HG03558 (cell line): ENCODE data around the gene YAP1.

Experiments
- ATAC-seq: cut with Tn5 transposase; IDR thresholded peaks from one replicate; pipeline ENCODE4 v1.9.1; 2021; ENCODE audit warnings: moderate number of reproducible peaks; ENCODE audit not compliant: unreplicated experiment; ENCODE audit errors: extremely low read depth

The YAP1 gene

DNA sequence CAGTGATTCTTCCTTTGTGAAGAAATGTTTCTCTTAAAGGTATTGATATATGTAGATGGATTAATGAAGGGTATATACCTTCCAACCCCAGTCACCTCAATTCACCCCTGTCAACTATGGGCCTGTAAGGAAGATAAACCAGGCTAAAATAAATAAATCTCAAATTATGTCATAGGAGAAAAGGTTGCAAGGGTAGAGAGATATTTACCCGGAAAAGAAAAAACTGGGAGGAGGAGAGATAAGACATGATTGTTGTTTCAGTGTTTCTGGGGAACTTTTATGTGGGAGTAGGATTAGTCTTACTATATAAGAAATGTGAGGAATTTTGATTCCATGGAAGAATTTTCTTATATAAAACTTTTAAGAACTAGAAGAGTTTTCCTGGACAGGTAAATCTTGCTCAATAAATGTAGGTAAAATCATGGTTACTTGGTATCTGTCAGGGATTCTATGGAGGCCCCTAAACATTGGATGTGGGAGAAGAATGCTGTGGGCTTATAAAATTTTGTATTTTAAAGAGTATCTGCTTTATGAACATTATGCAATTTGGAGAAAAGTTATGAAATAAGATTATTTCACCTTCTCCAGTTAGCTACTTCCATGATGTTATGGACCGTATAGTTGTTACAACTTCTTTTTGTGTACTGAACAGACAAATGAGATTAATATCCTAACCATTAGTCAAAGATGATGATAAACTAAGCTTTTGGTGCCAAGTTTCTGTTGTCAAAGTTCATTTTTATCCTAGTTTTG lies 6.4 kb downstream of the YAP1 start:
- ATAC-seq, result no peak

DNA sequence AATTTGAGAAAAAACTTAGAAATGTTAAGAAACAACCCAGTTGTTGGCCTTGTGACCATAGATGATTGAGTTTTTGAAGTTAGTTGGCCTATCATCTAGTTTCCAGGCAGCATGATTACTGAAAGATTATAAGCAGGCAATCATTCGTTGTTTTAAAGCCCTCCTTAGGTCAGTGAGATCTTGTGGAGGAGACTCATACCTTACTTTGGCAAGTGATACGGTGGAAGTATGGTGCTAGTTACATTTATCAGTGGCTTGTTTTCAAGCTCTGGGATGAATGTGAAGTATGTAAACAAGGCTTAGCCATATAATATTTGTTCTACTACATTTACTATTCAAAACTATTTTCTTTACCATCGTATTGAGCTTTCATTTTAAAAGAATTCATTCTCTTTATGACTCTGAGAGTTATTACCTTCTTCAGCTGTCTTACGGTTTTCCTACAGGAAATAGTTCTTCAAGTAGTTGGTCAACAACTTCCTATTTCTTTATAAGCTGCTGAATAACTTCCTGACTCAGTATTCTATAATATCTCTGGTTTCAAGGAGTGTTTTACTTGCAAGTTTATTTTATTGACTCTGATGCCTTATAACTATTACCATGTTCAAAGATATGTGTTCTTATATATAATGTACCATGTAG lies 7.3 kb downstream of the YAP1 start:
- no peak for ATAC-seq

DNA sequence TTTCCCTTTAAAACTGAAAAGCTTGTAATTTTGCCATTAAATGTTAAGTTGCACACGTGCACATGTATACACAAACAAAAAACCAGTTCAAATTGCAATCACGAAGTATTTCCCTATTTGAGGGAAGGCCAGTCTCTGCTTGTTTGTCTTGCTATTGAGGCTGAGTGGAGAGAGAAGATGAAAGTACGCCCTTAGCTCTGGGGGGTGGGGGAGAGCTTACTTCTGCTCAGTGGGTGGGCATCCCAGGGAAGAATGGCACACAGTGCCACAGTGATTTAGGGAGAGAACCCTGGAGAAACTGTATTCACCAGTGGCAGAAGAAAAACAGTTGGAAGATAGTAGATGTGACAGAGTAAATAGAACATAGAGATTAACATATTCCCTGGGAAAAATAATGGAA lies 8.7 kb downstream of the YAP1 start:
- no peak for ATAC-seq

DNA sequence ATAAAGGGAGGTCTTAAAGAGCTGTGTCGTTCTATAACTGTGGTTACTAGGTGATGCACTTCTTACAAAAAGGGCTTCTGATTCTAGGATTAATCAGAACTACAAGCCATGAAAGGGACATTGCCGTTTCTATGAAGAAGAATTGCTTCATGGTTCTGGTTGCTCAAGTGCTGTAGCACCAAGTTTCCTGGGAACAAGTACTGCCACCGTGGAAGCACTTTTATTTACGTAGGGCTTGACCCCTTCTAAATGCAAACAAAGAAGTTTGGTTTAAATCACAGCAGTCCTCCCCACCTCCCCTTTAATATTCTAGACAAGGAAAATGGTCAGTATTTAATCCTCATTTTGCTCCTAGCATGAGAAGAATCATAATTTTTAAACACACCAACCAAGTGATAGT lies 9.8 kb downstream of the YAP1 start:
- no peak for ATAC-seq

DNA sequence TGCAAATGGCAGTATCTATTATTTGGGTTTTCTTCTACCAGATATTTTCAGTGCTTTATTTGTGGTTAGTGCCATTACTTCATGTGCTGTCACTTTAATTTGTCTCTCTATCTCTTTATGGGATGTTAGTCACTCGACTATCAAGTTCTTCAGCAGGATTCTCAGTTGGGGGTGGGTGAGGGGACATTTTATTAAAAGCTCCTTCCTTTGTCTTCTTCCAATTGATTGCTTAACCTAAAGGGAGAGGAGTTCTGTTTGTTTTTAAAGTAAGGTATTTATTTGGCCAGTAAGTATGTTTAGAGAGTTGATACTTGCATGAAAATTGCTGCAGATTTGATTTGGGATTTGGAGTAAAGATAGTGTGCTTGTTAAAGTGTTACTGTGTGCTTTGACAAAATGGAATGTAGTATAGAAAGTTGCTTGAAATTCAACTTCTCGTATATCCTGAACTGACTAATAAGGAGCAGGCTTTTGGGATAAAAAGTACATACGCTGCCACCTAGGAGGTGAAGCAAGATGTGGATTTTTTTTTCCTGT lies 10.3 kb downstream of the YAP1 start:
- no peak for ATAC-seq

DNA sequence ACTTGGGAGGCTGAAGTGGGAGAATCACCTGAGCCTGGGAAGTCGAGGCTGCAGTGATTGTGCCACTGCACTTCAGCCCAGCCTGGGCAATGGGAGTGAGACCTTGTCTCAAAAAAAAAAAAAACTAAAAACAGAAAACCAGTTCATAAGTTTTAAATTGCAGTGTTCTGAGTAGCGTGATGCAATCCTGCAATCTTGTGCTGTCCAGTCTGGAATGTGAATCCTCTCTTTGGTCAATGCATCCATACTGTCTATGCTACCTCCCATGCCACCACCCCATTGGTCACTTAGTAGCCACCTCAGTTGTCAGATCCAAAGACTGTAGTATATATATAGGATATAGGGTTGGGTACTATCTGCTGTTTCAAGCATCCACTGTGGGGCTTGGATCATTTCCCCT lies 11.1 kb downstream of the YAP1 start:
- no peak for ATAC-seq

DNA sequence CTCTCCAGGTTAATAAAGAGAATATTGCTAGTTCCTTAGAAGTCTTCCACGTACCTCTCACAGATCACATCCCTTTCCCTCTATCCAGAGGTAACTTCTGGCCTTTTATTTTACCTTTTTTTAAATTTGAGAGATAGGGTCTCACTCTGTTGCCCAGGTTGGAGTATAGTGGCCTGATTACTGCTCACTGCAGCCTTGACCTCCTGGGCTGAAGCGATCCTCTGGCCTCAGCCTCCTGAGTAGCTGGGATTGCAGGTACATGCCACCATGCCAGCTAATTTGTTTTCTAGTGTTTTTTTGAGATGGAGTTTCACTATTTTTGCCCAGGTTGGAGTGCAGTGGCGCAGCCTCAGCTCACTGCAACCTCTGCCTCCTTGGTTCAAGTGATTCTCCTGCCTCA lies 24.4 kb downstream of the YAP1 start:
- no peak for ATAC-seq

DNA sequence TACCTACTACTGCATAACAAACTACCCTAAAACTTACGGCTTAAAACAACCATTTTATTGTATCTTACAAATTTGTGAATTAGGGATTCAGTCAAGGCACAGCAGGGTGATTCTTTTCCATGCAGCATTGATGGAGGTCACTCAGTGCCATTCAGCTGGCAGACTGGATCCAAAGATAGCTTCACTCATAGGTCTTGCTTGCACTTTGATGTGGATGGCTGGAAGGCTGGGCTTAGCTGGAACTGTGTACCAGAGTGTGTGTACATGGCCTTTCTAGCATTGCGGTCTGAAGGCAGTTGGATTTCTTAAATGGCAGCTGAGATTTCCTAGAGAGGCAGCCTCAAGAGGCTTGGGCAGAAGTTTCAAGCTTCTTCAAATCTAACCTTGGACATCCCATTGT lies 25.0 kb downstream of the YAP1 start:
- ATAC-seq, result no peak

DNA sequence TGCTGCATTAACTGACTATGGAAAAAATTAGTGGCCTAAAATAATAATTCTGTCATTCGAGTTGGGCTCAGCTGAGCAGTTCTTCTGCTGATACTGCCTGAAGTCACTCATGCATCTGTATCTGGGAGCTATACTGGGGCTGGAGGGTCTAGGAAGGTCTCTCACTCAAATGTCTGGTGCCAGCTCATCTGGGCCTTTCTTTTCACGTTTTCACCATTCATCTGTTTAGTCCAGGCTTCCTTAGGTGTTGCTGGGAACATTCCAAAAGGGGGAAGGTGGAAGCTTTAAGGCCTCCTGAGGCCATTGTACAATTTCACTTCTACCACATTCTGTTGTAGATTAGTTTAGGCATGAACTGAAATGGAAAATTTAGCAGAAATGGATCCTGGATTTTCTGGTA lies 28.0 kb downstream of the YAP1 start:
- no peak for ATAC-seq

DNA sequence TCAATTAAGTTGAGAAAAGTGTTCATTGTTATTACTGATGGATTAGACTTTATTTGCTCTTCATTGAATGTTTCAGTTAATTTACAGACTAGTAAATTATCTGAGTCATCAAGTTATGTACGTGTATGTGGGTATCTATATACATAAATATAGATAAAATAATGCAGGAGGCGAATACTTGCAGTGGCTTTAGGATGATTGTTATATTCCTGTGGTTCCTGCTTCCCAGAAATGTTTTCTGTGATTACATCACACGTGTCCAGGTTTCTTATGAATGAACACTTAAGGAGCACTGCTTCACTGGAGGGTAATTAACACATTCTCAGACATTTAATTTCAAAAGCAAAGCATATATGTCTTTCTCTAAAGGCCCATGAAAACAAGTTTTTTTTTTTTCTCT lies 28.4 kb downstream of the YAP1 start:
- ATAC-seq, result no peak

DNA sequence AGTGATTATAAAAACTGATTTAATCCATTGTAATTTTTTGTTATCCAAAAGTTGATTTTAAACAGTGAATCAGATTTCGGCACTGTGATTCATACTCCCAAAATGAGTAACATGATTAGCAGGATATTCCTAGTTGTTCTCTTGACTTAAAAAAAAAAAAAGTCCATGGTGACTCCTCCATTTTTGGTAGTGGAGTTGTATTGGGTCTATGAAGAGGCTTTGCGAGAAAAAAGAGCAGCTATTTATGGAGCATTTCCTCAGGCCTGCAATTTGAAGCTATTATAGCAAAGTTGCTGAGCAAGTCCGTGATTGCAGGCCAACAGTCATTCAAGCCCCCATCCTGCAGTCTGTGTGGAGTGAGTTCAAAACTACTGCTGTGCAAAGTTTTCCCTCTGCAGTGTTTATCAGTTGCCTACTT lies 28.8 kb downstream of the YAP1 start:
- no peak for ATAC-seq

DNA sequence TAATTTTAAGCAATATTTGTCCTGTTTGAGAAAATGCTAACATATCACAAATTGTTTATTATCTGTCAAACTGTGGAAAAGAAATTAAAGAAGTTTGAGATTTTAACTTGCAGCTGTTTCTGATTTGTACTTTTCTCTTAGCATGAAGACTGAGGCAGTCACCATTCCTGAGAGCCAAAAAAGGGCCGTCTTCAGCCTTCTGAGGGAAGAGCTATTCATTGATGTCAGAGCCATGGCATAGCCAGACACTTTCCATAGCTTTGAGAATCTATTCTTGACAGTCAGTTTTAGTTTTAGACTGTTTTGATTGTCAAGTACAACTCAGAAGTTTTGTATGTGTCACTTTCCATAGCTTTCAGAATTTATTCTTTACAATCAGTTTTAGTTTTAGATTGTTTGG lies 32.1 kb downstream of the YAP1 start:
- no peak for ATAC-seq

DNA sequence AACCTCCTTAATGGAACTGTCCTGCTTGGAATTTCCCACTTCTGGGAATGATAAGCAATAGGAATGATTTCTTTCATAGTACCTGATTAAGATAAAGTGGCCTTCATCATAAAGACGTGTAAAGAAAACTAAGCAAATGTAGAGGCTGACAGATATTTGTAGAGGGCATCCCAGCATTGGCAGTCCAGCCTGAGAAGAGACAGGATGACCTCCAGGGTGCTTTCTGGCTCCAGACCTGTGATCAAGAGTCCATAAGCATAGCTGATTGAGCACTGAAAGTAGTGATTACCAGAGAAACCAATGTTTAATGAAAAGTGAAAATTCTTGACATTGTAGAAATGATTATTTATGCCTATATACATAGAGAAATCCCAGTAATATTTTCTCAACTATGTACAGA lies 33.6 kb downstream of the YAP1 start:
- ATAC-seq, result no peak

DNA sequence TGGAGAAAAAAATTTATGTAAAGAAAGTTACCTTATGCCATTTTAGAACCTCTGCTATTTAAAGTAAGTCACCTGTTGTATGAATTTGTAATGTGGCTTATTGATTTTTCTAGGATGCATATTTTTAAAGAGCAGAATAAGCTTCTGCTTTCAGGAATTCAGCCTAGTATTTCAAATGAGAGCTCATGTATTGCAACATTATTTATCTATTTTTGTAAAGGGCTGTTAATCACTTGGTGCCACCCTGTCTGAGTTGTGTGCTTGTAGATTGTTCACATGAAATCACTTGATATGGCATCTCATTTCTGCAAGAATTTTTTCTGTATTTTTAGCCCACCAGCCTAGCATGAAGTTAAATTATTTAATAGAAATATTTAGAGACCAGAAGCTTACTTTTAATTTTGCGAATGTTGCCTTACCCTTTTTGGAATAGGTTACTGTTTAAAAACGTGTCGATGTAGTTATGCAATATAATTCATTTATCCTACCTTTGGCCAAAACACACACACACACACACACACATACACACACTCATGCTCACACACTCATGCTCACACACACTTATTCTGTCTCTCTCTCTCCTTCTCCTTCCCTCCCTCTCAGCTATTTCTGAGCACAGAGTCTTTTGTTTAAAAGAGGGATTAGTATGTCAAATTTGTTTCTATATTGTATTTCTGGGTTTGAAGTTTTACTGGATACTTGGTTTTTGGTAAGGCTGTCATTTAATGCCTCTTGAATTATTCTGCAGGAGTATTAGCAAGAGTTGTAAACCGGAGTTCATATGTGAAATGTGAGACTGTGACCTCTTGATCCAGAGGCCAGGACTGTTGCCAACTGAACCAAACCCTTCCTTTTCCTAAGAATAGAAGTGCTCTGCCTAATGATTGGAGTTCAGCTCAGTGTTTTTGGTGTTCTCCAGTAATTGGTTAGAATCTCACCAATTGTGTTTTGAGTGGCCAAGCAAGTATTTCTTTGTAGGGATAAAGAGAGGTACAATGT lies 34.4 kb downstream of the YAP1 start:
- no peak for ATAC-seq

DNA sequence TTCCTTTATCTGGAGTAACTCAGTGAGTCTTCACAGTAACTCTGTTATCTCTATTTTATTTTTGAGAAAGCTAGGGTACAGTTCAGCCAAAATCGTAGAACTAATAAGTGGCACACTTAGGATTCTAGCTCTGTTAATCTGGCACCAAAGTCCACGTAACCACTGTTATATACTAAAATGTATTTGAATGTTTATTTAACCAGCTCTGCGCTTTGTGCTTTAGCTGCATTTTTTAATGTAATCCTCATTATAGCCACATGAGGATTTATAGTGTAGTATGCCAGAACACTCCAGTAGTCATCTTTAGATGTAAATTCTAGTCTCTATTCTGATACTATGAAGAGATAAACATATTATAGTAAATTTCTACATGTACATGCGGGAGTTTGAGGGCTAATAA lies 36.8 kb downstream of the YAP1 start:
- ATAC-seq, result no peak

DNA sequence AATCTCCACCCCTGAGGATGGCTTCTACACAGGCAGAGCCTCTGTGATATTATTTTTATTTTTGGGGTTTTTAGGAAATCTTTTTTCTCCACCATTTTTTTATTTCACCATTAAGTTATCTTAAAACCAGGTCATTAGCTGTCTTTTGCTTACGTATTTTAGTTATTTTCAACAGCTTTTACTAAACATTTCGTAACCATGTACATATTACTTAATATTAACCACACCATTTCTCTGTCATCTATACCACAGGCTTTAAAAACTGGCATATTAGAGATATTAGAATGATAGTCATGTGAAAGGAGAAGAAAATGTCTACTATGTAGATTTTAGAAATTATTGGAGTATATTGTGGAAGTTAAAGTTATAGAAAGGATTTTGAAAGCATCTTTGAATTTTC lies 37.4 kb downstream of the YAP1 start:
- ATAC-seq, result no peak

DNA sequence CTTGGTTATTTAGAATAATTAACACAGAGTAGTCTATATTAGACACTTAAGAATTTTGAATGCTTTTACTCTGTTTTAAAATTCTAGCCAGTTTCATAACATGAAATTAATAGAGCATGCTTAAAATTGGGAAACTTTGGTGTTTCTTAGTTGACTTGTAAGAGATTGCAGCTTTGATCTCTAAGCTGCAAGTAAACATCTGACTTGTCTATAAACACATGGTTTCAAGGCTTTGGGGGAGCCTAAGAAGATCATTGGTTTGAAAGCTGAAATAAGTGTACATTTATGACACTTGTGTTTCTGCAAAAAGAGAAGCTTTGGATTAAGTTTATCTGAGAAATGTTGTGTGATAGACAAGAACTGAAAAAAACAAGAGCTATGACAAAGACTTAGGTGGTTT lies 37.8 kb downstream of the YAP1 start:
- no peak for ATAC-seq

DNA sequence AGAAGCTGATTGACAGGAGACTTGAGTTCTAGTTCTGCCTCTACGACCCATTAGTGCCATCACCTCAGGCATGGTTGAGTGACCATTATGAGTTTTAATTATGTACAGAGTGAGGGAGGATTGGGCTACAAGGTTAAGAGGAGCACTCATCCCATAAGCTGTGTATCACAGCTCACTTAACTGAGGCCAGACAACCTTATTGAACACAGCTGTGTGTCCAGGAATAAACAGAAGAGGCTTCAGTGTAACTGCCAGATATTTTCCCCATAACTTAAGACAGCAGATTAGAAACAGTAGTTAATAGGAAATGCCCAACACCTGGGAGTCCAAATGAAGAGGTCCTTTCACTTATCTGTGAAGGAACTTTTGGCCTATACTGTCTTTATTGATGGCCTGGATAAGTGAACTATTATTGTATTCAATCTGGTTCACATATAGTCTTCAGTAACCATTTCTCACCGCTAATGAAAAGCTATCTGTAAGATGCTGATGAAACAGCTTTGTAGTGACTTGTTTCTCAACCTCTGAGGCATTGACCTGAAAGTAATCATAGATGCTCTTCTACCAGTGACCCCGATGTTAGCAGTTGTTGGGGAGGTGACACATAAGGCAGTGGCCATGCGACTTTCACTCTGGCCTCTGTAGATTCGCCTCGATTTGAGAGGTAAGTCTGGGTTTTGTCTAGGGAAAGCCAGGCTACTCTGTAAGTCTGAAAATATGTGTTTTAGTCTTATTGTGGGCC lies 41.7 kb downstream of the YAP1 start:
- ATAC-seq, result no peak

DNA sequence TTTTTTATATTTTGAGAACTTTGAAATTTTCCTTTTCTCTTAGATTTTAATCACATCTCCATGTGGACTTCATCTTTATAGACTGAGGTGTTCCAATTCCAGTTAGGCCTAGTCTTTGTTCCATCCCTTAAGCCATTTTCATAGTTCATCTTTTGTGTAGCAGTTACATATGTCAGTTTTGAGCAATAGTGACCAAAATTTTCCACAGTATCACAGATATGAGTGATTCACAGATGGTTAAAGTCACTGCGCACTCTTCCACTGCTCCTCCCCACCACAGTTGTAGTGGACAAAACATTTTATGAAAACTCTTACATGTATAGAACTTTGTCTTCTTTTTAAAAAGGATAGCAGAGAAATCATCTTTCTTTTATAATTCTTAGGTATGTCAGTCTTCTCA lies 42.8 kb downstream of the YAP1 start:
- no peak for ATAC-seq

DNA sequence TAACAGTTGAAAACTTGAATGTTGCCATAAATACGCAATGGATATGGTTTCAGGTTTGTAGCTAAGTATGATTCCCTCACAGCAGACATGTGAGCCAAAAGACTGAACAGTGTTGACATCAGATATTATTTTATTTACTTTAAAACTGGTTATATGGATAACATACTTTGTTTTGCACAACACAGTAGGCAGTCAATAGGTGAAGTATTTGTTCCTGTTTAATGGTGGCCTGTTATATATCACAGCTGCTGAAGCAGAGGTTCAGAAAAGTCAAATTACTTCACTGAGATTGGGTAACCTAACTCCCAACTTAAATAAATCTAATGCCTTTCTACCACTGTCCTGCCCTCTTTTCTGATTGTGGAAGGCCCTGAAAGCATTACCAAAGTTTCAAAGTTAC lies 44.6 kb downstream of the YAP1 start:
- ATAC-seq, result no peak
